Measurements from ENCODE around the gene FRRS1. TPM values are rescaled to one million over a fixed set of nuclear protein-coding genes. Genes with fewer than 3 reads are reported as not detected.

FRRS1 gene
- polyA plus RNA-seq, 1 donor from 2014 or later, result not detected

- Histone ChIP-seq H3K36me3 (ENCODE audit: insufficient read depth, low read length) (no peaks in the 10 kb centered on the region), H2AFZ (ENCODE audit: low read depth, low read length) (no peak overlapping the region), H3K9me3 (ENCODE audit: low read length) (no peaks in the 10 kb centered on the region), H3K27ac (ENCODE audit: low read length) (no peak overlapping the region), H3K27me3 (ENCODE audit: insufficient read depth, low read depth, low read length) (no peaks in the 10 kb centered on the region), H3K9me2 (ENCODE audit: insufficient read depth, low read length) (no peaks in the 10 kb centered on the region), H3F3A (ENCODE audit: insufficient read depth, low read length, poor library complexity, severe bottlenecking) (no peaks in the 10 kb centered on the region), H3K79me2 (replicated peaks; ENCODE audit: insufficient read depth, low read length) (no peaks in the 10 kb centered on the region), H3K4me2 (ENCODE audit: low read length) (no peak overlapping the region), H3K4me3 (ENCODE audit: low read length) (no peak overlapping the region), H4K20me1 (ENCODE audit: insufficient read depth) (no peaks in the 10 kb centered on the region), H3K9ac (ENCODE audit: low read length) (no peak overlapping the region)
- TF ChIP-seq SMC3 (conservative IDR thresholded peaks at IDR 0.05; ENCODE audit: poor library complexity), result no peak
- TF ChIP-seq REST (IDR thresholded peaks at IDR 0.05; ENCODE audit: borderline replicate concordance), result no peak
- TF ChIP-seq RAD21 (conservative IDR thresholded peaks at IDR 0.05), result no peak
- TF ChIP-seq POLR2AphosphoS5 (IDR thresholded peaks at IDR 0.05), result no peak
- TF ChIP-seq EP300 (conservative IDR thresholded peaks at IDR 0.05; ENCODE audit: poor library complexity, severe bottlenecking), result no peak
- no peak for TF ChIP-seq TAF1 (IDR thresholded peaks at IDR 0.05; ENCODE audit: low read depth)
- TF ChIP-seq MXI1 (conservative IDR thresholded peaks at IDR 0.05; ENCODE audit: poor library complexity, severe bottlenecking), result no peak
- no peak for TF ChIP-seq EZH2 (IDR thresholded peaks at IDR 0.05; ENCODE audit: borderline replicate concordance, insufficient read depth, low read length, poor library complexity, severe bottlenecking)
- TF ChIP-seq, protein P1, sequence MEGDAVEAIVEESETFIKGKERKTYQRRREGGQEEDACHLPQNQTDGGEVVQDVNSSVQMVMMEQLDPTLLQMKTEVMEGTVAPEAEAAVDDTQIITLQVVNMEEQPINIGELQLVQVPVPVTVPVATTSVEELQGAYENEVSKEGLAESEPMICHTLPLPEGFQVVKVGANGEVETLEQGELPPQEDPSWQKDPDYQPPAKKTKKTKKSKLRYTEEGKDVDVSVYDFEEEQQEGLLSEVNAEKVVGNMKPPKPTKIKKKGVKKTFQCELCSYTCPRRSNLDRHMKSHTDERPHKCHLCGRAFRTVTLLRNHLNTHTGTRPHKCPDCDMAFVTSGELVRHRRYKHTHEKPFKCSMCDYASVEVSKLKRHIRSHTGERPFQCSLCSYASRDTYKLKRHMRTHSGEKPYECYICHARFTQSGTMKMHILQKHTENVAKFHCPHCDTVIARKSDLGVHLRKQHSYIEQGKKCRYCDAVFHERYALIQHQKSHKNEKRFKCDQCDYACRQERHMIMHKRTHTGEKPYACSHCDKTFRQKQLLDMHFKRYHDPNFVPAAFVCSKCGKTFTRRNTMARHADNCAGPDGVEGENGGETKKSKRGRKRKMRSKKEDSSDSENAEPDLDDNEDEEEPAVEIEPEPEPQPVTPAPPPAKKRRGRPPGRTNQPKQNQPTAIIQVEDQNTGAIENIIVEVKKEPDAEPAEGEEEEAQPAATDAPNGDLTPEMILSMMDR (IDR thresholded peaks at IDR 0.05; ENCODE audit: poor library complexity, severe bottlenecking), result no peak
These were observed 20.8 kb downstream of the FRRS1 start for GRCh38 chr1:99745684-99746083.

GRCh38 chr1:99745061-99745460 is 21.4 kb downstream of the FRRS1 start:
- TF ChIP-seq EZH2 (IDR thresholded peaks at IDR 0.05; ENCODE audit: borderline replicate concordance, insufficient read depth, low read length, poor library complexity, severe bottlenecking), result no peak
- no peak for TF ChIP-seq POLR2AphosphoS5 (IDR thresholded peaks at IDR 0.05)
- TF ChIP-seq TAF1 (IDR thresholded peaks at IDR 0.05; ENCODE audit: low read depth), result no peak
- no peak for TF ChIP-seq MXI1 (conservative IDR thresholded peaks at IDR 0.05; ENCODE audit: poor library complexity, severe bottlenecking)
- TF ChIP-seq REST (IDR thresholded peaks at IDR 0.05; ENCODE audit: borderline replicate concordance), result no peak
- no peak for TF ChIP-seq EP300 (conservative IDR thresholded peaks at IDR 0.05; ENCODE audit: poor library complexity, severe bottlenecking)
- TF ChIP-seq SMC3 (conservative IDR thresholded peaks at IDR 0.05; ENCODE audit: poor library complexity), result no peak
- no peak for TF ChIP-seq RAD21 (conservative IDR thresholded peaks at IDR 0.05)
- Histone ChIP-seq H3F3A (ENCODE audit: insufficient read depth, low read length, poor library complexity, severe bottlenecking) (no peaks in the 10 kb centered on the region), H3K9me3 (ENCODE audit: low read length) (no peaks in the 10 kb centered on the region), H3K4me2 (ENCODE audit: low read length) (no peak overlapping the region), H3K9ac (ENCODE audit: low read length) (no peak overlapping the region), H3K4me3 (ENCODE audit: low read length) (no peak overlapping the region), H3K79me2 (replicated peaks; ENCODE audit: insufficient read depth, low read length) (no peaks in the 10 kb centered on the region), H3K27me3 (ENCODE audit: insufficient read depth, low read depth, low read length) (no peaks in the 10 kb centered on the region), H4K20me1 (ENCODE audit: insufficient read depth) (no peaks in the 10 kb centered on the region), H3K36me3 (ENCODE audit: insufficient read depth, low read length) (no peaks in the 10 kb centered on the region), H3K9me2 (ENCODE audit: insufficient read depth, low read length) (no peaks in the 10 kb centered on the region), H3K27ac (ENCODE audit: low read length) (no peak overlapping the region), H2AFZ (ENCODE audit: low read depth, low read length) (no peak overlapping the region)

Data from neural cell (in vitro differentiated cells).